Medulla oblongata (tissue), 1 donor: ENCODE data around the gene EHF.

Experiments used
- DNase-seq: peaks from one replicate; pipeline ENCODE4 v3.0.0-alpha.2; 2015; ENCODE audit errors: extremely low spot score

The EHF gene

DNA sequence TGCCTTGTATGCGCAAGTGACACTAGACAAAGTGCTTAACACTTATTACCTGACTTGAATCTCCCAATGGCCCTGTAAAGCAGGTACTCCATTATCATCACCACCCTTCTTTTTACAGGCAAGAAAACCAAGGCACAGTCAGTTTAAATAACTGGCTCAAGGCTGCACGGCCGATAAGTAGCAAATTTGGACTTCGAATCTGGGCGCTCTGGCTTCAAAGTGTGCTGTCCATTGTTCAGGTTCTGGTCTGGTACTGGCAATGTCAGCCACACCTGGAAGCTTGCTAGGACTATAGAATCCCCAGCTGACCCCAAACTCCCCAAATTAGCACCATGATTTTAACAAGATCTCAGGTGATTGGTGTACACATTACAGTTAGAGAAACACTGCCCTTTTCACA lies 19.3 kb upstream of the EHF start:
- no peak for DNase-seq

GRCh38 chr11:34602245-34602644 lies 18.6 kb upstream of the EHF start:
- DNase-seq, result no peak

DNA sequence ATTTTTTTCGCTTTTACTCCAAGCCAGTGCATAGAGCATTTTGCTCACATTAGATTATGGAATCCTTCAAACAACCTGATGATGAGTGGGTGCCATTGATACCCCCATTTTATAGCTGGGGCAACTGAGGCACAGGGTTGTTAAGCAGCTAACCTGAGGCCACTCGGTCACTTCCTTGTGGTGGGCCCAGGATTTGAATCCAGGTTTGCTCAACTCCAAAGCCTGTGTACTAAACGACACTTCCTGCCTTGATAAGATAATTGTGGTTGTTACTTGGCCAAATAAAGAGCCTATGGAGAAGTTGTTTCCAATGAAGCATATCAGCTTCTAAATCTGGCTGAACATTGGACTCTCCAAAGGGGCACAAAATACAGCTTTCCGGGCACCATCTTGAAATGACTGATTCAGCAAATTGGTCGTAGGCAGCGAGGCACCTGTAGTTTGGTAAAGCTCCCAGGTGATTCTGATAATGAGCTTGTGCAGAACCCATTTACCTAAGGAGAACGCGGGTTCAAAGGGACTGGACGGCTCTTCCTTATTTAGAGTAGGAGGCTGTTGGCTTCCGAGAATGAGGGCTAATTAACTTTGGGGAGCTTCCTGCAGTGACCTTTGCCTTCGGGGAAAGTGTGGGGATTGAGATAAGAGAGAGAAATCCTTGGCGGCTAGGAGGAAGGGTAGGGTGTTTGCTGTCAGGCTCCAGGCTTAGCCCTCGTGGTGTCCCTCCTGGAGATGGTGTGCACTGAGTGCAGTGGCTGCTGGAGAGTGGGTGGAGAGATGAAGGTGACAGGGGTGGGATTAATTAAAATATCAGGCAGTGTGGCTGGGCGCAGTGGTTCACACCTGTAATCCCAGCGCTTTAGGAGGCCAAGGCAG lies 17.5 kb upstream of the EHF start:
- DNase-seq, result no peak

DNA sequence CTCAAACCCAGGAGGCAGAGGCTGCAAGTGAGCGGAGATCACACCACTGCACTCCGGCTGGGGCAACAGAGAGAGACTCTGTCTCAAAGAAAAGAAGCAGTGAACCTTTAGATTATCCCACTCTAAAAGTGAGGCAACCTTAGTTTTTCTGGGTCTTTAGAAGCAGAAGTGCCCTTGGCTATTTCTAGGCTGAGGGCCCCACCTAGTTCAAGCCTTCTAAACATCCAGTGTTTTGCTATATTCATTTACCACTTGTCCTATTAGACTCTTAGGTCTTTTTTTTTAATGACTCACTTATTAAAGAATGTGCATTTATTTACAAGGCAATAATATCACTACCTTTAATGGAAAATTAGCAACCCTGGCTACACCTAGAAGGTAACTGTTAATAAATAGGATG lies 16.7 kb upstream of the EHF start:
- DNase-seq, result no peak

DNA sequence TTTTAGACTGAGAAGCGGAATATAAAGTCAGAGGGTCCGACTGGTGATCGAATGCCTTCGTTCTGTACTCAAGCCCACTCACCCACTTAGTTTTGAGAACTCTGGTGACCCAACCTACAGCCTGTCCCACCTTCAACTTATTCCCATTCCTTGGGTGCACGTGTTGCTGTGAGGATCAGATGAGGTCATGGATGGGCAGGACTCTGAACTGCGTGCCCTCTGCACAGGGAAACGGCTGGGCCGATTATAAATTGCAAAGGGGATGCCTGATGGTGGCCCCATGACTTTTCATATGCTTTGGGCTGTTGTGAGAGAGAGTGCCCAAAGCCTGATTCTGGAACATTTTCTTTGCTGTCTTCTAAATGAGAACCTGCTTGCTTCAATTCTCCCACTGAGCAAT lies 16.0 kb upstream of the EHF start:
- DNase-seq, result no peak

DNA sequence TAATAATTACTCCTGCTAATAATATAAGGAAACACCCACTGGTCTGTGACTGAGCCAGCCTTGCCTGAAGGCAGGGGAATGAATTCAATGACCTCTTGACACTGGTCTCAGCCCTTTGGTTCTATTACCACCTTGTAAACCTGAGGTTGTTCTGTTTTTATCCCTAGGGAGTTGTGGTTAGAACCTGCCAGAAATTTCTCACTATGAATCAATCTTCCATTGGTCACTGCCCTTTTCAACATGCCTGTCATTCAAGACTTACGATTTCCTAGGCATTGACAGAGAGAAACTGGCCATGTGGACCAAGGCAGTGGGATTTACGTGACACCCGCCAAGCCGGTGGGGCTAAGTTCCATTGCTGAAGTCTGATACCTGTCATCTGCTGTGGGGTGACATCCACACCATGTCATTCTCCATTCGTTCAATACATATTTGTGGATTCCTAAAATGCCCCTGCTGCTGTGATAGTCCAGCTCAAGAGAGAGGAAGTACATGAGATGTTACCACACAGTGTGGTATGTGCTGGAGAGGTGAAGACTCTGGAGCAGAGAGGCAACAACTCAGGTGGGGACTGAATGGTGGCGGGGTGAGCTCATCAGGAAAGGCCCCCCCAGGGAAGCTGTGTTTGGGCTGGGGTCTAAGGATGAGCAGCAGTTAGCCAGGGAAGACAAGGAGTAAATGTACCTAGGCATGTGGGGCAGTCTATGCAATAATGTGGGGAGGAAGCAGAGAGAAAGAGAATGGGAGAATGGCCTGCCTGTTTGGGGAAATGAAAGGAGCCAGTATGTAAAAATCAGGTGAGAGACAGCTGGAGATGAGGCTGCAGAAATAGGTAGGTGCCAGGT lies 15.2 kb upstream of the EHF start:
- no peak for DNase-seq

DNA sequence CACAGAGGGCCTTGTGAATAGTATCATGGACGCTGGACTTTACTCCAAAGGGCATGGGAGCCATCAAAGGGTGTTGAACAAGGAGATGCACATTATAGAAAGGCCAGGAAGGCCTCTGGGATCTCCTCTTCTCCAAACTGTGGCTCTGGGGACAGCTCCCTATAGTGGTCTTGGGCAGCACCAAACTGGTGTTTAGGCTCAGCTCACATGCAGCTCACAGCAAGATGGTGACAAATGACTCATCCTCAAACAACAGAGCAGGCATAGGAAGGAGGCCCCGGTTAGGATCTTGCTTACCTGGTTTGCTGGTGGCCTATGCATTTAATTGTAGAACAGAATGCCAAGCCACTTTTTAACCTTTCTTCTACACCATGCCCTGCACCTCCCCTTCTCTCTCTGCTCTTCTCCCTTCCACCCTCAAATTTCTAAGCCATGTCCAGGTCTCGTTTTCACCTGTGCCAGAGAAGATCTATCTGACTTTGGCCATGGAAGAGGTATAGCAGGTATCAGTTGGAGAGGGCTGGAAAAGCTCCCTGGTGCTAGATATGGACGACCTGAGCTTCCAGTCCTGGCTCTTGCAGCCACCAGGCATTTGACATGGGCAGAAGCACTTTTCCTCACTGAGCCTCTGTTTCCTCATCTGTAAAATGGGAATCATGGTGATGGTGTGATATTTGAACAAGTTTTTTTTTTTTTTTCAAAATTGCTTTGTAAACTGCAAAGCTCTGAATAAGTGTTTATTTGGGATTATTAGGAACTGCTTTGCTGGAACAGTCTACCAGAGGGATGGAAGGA lies 14.4 kb upstream of the EHF start:
- DNase-seq, result no peak

DNA sequence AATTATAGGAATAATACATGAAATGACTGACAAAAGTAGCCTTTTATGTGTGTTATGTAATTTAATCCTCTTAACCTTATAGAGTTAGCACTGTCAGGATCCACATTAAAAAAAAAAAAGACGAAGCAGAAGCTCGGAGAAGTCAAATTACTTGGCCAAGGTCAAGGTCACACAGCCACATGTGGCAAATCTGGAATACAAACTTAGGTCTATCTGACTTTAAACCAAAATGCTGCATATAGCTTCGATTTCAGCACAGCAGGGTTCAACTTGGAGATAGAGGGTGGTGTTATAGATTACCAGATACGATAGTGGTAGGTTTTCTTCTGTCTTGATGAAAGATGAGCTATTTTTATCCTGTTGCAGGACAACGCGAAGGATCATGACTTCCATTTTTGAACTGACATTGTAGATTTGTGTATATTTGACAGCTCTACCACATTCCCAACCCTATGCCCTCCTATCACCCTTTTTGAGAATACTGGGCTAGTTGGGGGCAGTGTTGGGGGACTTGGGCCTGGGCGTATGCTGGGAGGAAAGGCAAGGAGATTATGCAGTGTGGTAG lies 11.6 kb upstream of the EHF start:
- DNase-seq, result no peak

DNA sequence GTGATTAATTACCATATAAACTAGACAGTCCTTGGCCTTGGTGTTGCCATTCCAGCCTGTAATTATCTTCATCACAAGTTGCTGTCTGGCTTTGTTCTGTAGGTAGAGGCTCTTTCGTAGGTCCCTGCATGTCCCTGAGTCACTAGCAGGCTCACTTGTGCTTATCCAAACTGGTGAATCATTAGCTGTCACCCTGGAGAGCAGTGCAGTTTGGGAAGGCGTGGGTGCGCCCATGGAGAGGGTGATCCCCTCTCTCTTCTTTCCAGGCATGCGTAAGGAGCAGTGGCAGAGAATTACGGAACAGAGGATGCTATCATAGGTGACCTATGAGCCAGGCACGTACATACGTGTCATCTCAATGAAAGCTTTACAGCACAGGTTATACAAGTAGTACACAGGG lies 11.0 kb upstream of the EHF start:
- DNase-seq, result no peak

DNA sequence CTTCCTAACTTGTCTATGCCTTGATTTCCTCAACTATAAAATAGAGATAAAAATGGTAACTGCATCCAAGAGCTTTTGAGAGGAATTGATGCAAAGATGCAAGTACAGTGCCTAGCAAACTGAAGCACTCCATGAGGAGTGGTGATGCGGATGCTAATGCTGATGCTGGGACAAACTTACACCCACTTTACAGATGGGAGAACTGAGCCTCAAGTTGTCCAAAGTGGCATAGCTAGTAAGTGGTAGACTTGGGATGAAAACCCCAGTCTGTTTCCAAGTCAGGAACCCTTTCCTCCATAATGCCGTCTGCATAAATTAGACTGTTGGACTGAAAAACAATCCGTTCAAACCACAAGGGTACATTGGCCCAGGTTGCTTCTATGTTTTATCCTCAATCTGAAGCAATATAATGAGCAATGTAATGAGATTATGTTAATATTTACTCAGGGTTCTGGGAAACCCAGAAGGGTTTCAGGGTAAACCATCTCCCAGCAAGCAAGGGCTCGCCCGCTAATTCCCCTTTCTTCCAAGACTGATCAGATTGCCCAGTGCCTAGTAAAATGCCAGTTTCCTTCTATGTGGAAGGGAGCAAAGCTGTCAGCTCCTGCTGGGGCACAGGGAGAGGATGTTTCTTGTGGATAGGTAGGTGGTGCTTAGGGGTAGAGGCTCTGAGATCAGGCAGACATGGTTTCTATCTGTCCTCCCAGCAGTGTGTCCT lies 10.4 kb upstream of the EHF start:
- DNase-seq, result no peak

DNA sequence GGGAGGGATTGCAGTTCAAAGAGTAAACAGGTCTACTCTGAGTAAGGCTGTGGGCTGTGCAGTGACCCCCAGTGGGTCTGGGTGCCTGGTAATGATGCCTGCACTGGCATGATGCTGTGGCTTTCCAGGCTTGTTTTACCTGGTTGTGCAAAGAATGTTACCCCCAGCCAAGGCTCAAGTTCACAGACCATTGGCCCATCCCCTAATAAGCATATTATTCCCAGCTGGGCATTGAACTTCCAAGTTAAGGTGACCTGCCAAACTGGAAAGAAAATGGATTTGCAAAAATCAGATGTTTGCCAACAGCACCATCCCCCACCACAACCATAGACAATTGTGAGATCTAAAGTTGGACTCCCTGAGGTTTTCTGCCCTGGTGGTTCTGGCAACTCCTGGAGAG lies 7.9 kb upstream of the EHF start:
- no peak for DNase-seq

DNA sequence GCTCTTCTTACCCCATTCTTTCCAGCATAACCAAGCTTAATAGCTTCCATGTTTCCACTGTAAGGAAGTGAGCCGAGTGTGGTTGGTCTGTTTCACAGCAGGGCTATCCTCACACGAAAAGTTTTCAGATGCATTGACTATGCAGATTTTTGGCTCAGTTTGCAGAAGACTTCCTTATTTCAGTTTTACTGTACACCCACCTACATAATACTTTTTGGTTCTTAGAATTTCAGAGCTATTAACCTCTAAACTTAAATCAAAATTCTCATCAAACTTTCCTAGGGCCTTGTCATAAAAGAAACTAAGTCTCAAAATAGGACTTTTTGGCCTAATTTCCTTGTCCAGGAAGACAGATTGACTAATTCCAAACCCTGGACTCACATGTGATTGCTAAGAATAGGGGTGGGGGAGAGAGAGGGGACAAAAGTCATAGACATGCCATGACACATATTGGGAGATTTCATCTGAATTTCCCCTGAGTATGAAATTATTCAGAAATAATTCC lies 7.3 kb upstream of the EHF start:
- peak; percentile 59 for DNase-seq

DNA sequence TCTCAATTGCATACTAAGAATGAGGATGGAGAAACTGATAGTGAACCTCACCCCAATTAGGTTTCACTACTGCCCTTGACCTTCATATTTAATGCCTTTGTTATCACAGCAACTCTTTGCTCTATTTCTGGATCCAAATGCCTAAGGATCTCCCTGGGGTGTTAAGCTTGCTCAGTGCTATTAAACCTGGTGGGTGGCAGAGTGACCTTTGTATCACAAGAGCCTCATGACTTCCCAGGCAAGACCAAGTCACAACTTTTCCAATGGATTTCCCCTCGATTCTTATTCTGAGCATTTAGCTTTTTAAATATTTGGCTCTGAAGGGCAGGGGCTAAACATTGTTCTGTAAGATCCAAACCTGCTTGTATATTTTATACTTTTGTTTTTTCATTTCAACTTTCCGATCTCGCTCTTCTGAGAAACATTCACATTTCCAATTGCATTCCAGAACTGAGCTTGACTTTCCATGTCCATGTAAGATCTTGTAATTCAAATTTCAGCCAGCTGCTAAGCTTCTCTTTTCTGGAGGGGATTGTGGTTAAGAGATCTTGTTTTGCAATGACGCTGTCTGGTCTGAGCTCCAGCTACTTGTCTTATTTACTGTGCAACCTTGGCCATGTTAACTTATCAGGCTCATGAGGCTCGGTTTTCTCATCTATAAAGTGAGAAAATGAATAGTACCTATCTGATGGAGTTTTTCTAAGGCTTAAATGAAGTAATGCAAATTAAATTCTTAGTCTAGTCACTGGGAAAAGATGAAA lies 6.4 kb upstream of the EHF start:
- peak; percentile 69 for DNase-seq

DNA sequence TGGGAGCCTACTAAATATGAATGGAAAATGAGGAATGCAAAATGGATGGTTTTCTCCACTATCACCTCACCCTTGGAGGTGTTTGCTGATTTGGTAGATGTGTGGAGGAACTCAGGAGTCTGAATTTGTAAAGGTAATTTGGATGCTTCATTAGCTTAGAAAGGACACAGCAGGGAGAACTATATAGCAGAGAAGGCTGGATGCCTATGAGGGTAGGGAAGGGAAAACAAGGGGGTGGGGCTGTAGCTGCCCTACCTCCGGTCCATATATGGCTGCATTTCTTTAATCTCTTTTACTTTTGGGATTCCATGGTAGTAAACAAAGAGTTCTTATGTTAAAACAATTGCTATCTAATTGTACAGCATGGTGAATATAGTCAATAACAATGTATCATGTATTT lies 4.8 kb upstream of the EHF start:
- no peak for DNase-seq

DNA sequence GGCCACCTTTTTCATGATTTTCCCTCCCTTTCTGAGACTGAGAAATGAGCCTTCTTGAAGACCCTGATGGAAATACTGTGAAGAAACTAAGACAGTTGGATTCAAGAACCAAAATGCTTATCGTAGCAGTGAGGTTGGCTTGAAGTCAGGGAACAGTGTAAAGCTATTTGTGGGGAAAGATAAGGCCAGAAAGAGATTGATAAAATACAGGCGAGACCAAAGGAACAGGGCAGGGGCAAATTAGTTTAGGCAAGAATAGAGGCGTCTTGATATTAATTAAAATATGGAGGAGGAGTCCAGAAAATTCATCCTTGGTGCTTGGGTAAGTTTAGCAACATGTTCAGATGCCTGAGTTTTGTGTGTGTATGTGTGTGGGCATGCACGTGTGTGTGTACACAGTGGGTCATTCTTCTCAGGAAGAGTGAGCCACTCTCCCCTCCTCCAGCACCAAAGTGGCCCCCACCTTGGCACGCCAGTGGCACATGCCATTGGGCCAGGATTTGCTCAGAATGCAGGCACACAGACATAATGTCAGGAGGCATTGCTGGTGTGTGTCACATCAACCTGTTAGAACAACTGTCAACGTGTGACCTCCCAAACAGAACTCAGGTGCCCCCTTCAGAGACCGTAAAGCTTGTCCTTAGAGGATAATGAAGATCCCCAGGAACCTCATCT lies 3.9 kb upstream of the EHF start:
- DNase-seq, result no peak

DNA sequence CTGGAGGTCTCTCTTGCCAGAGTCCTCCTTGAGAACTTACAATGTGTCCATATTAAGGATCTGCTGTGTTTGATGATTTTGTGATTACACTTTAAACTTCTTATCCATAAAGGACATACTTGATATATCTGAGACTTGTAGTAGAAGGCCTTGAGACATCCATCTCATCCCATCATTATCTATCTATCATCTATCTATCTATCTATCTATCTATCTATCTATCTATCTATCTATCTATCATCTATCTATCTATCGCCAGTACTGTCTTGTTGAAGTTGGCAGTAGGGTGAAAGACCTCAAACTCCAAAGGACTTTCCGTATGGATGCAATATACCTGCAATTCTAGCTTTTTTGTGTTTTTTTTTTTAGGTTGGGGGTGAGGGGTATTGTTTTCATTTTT lies 2.5 kb upstream of the EHF start:
- DNase-seq, result no peak

DNA sequence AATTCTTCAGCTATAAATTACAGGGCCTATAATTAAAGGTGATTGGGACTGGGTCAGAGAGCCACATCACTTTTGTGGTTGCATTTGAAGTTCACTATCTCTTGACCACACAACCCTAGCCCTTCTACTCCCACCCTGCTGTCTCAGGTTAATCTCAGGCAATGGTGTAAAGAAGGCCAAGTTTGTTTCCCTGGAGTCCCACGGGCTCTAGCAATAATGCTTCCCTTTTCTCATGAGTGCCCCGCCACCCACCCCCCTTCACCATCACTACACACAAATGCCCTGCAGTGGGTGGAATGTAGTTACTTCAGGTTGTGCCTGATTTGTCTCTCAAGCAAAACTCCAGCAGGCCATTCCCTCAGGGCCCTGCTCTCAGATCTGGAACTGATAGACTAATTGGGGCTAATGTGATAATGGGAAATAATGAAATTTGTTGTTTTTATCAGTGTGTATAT lies 1.8 kb upstream of the EHF start:
- no peak for DNase-seq

DNA sequence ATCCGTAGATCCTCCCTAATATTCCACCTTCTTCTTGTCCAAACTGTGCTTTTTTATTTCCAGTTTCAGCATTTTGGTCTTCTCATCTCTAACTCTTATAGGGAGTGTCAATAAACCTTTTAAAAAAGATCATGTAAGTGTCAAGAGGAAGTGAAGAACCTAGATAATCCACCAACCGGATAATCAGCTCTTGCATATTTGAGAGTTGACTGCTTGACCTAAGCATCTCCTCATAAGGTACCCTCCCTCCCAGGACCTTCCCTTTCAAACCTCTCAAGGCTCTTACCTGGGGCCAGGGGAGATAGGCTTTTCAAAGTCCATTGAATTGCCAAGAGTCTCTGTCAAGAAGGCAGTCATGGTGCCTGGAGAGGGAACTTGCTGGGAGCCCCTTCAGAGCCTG lies 691 bp upstream of the EHF start:
- no peak for DNase-seq

DNA sequence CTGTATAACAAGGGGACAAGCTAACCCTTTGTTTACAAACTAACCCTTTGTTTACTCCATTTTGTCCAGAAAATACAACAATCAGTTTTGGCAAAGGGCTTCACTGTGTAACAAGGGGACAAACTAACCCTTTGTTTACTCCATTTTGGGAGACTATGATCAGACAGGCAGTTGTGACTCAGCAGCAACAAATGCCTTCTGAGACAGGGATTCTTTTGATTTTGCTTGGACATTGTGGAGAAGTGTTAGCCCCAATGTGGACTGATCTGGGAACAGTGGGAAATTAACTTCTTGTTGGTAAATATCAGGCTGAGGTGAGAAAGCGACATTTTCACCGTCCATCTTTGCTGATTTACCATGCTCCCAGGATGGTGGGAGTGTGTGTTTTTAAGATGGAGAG lies 983 bp downstream of the EHF start:
- peak; percentile 58 for DNase-seq

DNA sequence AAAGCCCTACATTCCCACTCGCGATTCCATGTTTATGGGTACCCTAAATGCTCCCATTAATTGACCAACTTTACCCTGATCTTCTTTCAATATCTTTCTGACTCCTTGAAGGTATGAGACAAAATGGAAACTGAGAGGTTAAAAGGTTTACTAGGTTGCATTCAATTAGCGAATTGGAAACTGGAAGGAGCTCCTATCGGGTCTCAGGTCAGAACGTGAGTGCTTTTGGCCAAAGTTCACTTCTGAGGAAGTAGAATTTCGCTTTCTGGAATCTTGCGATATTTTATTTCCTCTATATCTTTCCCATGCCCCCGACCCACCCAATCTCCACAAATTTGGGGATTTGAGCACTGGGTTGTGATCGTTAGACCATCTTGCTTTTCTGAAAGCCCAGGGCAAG lies 2.6 kb downstream of the EHF start:
- DNase-seq, result no peak
